H54 (cell line): ENCODE data around the gene CCRL2.

ENCODE experiments used
- DNase-seq: peaks from one replicate; pipeline ENCODE4 v3.0.0; 2011; ENCODE audit warnings: low spot score, mixed read lengths; ENCODE audit not compliant: insufficient read length
- FAIRE-seq: peaks from 3 replicates; lab custom pipeline; 2011; peaks lifted over from hg19 to GRCh38; lab: Jason Lieb, UNC
- POLR2A ChIP-seq: IDR thresholded peaks from 2 replicates; pipeline ENCODE4 v1.6.1; 2011; ENCODE audit warnings: low read depth, mild to moderate bottlenecking, low read length

Gene CCRL2

GRCh38 chr3:46438831-46439230, 31.8 kb downstream of the CCRL2 start:
- TF ChIP-seq POLR2A: no peak
- no peak for DNase-seq
- no peak for FAIRE-seq

- DNase-seq (no peak), FAIRE-seq (no peak)
- TF ChIP-seq POLR2A: no peak
Observed at GRCh38 chr3:46440531-46441294, 33.7 kb downstream of the CCRL2 start.

- DNase-seq: no peak
- no peak for TF ChIP-seq POLR2A
- FAIRE-seq: no peak
Observed at GRCh38 chr3:46442576-46443530, 35.8 kb downstream of the CCRL2 start.

DNA sequence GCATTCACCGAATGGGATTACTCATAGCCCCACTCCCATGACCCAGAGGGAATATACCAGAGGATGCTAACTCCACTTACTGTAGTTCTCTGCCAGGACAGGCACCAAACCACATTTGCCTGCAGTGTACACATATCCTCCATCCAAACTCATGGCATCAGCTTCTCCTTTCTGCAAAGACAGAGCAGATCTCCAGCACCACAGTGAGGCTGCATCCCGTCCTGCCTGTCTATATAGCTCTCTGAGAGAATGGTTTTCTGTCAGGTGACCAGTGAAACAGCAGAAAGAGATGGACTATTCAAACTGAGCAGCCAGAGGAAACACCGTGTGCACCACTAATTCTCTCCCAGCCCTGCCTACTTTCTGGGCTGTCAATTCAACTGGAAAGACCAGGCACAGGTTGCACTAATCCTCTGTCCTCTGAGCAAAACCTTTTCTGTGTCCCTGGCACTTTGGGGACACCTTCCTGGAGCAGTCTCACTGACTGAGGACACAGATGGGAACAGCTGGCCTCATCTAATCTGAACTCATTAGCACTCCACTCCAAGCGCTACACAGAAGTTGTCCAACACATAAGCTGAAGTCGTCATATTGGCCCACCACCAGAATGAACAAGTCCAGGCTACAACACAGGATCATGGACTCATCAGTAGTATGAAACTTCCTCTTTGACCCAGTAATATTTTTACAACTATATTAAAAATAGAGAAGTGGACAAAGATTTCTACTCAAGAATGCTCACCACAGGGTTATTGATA, 40.3 kb downstream of the CCRL2 start:
- no peak for TF ChIP-seq POLR2A
- FAIRE-seq (no peak), DNase-seq (no peak)

DNA sequence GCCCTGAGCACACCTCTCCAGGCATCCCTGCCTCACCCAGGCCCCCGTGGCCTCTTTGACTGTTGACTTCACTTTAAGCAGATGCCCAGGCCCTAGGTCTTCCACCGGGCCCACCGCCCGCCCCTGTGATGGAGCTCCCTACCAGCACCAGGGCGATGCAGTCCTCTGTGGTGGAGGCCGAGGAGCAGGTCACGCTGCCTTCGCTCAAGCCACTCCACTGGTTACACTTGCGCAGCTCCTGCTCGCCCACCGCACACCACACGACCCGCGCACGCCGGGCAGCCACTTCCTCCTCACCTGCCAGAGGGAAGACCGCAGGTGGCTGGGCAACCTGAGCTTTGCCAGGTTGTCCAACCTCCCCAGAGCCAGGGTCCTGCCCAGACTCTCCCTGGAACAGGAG, 41.7 kb downstream of the CCRL2 start:
- no peak for DNase-seq
- no peak for TF ChIP-seq POLR2A
- no peak for FAIRE-seq

DNA sequence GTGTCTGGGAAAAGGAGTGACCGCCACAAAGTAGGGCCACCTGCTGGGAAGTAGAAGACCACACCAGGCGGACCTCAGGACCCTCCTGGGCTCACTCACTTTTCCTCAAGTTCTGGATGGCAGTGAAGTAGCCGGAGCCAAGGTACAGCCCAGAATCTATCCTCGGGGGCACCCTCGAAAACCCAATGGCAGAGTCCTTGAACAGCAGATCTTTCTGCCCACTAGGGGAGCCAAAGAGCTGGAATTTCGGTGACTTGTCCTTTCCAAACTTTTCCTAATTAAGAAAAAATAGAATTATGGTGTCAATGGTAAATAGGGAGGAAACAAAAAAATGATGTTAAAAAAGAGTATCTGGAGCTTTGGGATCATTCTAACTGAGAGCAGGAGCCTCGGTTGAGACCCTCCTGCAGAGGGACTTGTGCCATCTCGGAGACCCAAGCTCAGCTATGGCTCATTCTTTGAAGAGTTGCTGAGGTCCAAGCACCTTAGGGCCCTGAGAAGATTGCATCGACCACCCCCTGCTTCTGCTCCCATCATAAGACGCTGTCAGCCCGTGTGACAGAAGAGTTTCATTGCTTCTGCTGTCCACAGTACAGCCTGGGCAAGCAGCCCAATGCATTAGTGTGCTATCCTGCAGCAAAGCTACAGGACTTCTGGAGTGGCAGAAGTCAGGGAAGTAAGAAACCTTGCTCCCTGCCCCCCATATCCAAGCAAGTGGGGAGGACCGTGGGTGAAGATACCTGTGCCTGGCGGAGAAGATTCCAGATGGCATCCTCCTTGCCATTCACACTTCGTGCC, 42.9 kb downstream of the CCRL2 start:
- no peak for TF ChIP-seq POLR2A
- no peak for FAIRE-seq

DNA sequence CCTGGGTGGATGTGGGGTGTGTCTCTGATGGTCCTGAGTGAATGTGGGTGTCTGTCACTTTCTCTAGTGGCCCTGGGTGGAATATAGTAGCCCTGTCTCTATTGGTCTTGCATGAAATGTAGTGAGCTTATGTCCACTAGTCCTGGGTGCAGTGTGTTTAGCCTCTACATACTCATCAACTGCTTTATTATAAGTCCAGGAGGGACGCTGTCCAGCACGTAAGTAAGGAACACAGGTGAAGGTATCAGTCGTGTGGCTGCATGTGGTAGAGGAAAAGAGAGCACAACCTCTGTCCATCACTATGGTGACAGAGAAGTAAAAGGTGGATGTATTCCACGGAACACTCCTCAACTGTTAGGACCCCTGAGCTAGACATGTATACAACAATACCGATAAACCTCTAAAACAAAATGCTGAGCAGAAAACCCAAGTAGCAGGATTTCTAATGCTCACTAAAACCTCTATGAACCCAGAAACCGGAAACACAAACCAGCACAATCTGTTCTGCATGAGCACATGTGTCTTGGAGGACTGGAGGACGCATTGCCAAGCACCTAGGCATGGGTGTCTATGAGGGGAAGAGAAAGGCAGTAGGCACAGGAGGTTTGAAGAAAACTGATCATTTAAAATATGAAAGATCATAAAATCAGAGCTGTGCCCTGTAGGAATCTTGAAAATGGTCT, 46.6 kb downstream of the CCRL2 start:
- no peak for TF ChIP-seq POLR2A
- DNase-seq (no peak), FAIRE-seq (no peak)

More for the DNA sequence above, 42.9 kb downstream of the CCRL2 start:
- DNase-seq: peak; percentile 42

GRCh38 chr3:46454209-46454595, 47.1 kb downstream of the CCRL2 start:
- no peak for FAIRE-seq
- no peak for TF ChIP-seq POLR2A
- no peak for DNase-seq

DNA sequence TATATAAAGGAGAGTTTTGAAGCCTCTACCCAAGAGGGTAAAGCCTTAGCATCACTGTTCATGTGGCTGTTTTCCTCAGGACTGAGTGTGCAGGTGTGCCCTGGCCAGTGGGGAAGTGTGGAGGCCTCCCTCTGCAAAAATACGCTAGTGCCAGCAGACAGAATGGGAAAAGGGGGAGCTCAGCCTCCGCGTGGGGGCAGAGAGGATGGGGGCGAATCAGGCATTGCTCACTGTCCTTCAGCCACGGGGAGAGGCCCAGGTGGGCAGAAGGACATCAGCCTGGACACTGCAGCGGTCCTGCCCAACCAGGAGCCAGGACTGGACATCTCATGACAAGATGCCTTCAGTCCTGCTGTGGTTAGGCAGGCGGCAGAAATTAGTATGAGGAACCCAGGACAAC, 47.5 kb downstream of the CCRL2 start:
- TF ChIP-seq POLR2A: no peak
- DNase-seq (no peak), FAIRE-seq (no peak)

GRCh38 chr3:46455231-46456115, 48.4 kb downstream of the CCRL2 start:
- TF ChIP-seq POLR2A: no peak
- DNase-seq (no peak), FAIRE-seq (no peak)

- FAIRE-seq (no peak), DNase-seq (no peak)
- TF ChIP-seq POLR2A: no peak
Observed at GRCh38 chr3:46456118-46456517, 49.1 kb downstream of the CCRL2 start.
